ENCODE measurements around the gene UBE2B. TPM values are rescaled to one million over a fixed set of nuclear protein-coding genes. Genes with fewer than 3 reads are reported as not detected.

UBE2B gene
- total RNA-seq, 1 donor from 2014 or later = 70.9 TPM

DNA sequence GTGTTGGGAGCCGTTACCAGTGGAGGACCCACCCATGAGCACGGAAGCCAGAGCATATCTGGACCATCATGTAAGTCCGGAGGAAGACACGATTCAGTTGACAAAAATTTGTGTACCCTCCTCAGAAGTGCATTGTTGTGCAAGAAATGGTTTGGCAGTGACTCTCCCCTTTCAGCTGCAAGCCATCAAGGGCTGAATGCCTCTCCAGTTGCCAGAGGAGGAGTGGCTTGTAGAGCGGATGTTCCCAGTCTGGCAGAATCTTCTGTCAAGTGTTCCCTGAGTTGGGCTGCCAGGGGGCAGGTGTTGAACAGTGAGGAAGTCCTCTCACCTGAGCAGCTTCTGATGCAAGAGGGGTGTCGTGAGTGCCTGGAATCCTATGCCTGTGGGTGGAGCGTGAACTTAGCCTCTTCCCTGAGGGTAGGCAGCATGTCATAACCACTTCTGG, 67.9 kb downstream of the UBE2B start:
- Mint-ChIP-seq H3K4me3 (no peak overlapping the region), H3K27ac (no peak overlapping the region)
- DNase-seq (ENCODE audit: extremely low spot score, unreplicated experiment) = no peak

DNA sequence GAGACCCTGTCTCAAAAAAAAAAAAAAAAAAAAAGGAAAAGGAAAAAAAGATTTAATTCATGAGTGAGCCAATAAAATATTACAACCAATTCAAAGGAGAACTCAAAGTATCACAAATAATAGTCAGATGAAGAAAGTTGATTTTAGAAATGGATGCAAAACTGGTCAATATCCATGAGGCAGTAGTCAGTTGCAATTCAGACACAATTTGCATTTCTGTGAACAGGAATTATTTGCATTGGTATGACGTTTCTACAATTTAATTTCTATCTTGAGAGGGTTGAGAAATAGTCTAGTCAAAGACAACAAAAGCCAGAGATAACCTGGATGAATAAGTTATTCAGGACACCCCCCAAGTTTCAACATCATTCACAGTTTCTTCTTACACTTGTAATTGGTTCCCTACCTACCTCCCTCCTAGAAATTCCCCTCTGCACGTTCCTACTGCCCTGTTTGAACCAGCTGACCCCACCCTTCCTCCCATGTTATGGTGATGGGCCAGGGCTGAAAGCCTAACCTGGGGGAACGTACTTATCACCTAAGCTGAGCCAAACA, 68.9 kb downstream of the UBE2B start:
- Mint-ChIP-seq H3K4me3 (no peak overlapping the region), H3K27ac (no peak overlapping the region), H3K27me3 (no peaks in the 10 kb centered on the region)

More for the DNA sequence above, 67.9 kb downstream of the UBE2B start:
- Mint-ChIP-seq H3K9me3 (no peaks in the 10 kb centered on the region), H3K27me3 (no peaks in the 10 kb centered on the region), H3K36me3 (no peaks in the 10 kb centered on the region), H3K4me1 (ENCODE audit: unreplicated experiment) (no peaks in the 10 kb centered on the region)
- TF ChIP-seq, protein P1, sequence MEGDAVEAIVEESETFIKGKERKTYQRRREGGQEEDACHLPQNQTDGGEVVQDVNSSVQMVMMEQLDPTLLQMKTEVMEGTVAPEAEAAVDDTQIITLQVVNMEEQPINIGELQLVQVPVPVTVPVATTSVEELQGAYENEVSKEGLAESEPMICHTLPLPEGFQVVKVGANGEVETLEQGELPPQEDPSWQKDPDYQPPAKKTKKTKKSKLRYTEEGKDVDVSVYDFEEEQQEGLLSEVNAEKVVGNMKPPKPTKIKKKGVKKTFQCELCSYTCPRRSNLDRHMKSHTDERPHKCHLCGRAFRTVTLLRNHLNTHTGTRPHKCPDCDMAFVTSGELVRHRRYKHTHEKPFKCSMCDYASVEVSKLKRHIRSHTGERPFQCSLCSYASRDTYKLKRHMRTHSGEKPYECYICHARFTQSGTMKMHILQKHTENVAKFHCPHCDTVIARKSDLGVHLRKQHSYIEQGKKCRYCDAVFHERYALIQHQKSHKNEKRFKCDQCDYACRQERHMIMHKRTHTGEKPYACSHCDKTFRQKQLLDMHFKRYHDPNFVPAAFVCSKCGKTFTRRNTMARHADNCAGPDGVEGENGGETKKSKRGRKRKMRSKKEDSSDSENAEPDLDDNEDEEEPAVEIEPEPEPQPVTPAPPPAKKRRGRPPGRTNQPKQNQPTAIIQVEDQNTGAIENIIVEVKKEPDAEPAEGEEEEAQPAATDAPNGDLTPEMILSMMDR (conservative IDR thresholded peaks at IDR 0.05) = no peak

More for the DNA sequence above, 68.9 kb downstream of the UBE2B start:
- DNase-seq (ENCODE audit: extremely low spot score, unreplicated experiment) = no peak
- TF ChIP-seq, protein P1 (conservative IDR thresholded peaks at IDR 0.05) = no peak
- H3K9me3 Mint-ChIP-seq = no peaks in the 10 kb centered on the region
- H3K36me3 Mint-ChIP-seq = no peaks in the 10 kb centered on the region
- H3K4me1 Mint-ChIP-seq (ENCODE audit: unreplicated experiment) = no peaks in the 10 kb centered on the region

Other genes with a start within 250 kb of the UBE2B start
- gene SKP1, start 194.6 kb upstream of the UBE2B start, total RNA-seq (ENCODE audit: low replicate concordance) = 308 and 332 TPM in 2 replicates
- 141 and 152 TPM in 2 replicates for gene PPP2CA, start 145.5 kb upstream of the UBE2B start, total RNA-seq (ENCODE audit: low replicate concordance)
- 0.83 and 5.2 TPM in 2 replicates for gene CDKL3, start 4.4 kb upstream of the UBE2B start, total RNA-seq (ENCODE audit: low replicate concordance)
- gene CDKN2AIPNL, start 40.3 kb downstream of the UBE2B start, total RNA-seq (ENCODE audit: low replicate concordance) = 24.4 and 28.7 TPM in 2 replicates
- 10.8 and 29.8 TPM in 2 replicates for gene JADE2, start 154.1 kb downstream of the UBE2B start, total RNA-seq (ENCODE audit: low replicate concordance)

Data from type B pancreatic cell (in vitro differentiated cells).